ENCODE results near the gene PLLP. TPM values are rescaled to one million over a fixed set of nuclear protein-coding genes. Genes with fewer than 3 reads are reported as not detected.
"Not testable (repeated sequence)": the region's sequence is repeated elsewhere in the genome, so short reads cannot be mapped to it uniquely, and the experiment has no call there.

PLLP gene
- total RNA-seq, 6 donors from 2014 or later = 38.8 to 184 (median 114) TPM

DNA sequence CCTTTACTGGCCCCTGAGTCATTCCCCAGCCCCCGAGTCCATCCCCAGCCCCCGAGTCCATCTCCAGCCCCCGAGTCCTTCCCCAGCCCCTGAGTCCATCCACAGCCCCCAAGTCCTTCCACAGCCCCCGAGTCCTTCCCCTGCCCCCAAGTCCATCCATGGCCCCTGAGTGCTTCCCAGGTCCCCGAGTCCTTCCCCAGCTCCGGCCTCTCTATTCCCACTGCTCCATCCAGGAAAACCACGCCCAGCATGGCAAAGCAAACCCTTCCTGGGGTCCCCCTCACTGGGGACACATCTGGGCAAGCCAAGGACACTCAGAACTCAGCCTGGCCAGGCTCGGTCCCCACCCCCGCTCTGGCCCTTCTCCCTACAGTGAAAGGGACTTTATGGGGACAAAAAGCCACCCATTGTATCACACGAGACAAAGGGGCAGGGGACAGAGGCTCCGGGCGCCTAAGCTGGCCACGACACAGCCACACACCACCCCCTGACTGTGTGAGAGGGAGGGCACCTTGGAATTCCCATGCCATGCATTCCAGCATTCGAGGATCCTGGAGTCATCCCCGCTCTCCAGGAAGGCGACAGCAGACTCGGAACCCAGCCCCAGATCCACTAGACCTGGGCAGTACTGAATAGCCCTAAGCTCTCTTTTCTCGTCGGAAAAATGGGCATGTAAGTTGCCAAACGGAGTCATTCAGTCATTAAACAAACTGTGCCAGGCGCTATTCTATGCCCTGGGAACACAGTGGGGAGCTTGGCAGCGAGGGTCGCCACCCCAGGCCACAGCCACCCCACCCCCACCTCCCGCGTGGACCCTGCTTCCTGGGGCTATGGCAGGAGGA lies 14.0 kb downstream of the PLLP start:
- DNase-seq (peak in 1 of 2 donors; percentile 23), ATAC-seq (ENCODE audit: low FRiP score in 2 of 2) (no peak)
- Histone ChIP-seq H3K36me3 (no peaks in the 10 kb centered on the region), H3K27ac (peak overlapping the region; percentile 53 to 93 (median 74)), H3K9me3 (no peaks in the 10 kb centered on the region), H3K4me3 (no peak overlapping the region), H3K4me1 (peaks cover 22 to 68% (median 61%) of the 10 kb centered on the region in 4 donors), H3K27me3 (no peaks in the 10 kb centered on the region)
- TF ChIP-seq POLR2AphosphoS5 (IDR thresholded peaks at IDR 0.05) = no peak
- TF ChIP-seq, protein P1, sequence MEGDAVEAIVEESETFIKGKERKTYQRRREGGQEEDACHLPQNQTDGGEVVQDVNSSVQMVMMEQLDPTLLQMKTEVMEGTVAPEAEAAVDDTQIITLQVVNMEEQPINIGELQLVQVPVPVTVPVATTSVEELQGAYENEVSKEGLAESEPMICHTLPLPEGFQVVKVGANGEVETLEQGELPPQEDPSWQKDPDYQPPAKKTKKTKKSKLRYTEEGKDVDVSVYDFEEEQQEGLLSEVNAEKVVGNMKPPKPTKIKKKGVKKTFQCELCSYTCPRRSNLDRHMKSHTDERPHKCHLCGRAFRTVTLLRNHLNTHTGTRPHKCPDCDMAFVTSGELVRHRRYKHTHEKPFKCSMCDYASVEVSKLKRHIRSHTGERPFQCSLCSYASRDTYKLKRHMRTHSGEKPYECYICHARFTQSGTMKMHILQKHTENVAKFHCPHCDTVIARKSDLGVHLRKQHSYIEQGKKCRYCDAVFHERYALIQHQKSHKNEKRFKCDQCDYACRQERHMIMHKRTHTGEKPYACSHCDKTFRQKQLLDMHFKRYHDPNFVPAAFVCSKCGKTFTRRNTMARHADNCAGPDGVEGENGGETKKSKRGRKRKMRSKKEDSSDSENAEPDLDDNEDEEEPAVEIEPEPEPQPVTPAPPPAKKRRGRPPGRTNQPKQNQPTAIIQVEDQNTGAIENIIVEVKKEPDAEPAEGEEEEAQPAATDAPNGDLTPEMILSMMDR (IDR thresholded peaks at IDR 0.05) = no peak
- no peak for TF ChIP-seq EP300 (IDR thresholded peaks at IDR 0.05)
- no peak for TF ChIP-seq POLR2A (IDR thresholded peaks at IDR 0.05)
- 69 to 72% methylated on average over 7 to 21 of the region's 25 CpGs for WGBS, 2 donors

DNA sequence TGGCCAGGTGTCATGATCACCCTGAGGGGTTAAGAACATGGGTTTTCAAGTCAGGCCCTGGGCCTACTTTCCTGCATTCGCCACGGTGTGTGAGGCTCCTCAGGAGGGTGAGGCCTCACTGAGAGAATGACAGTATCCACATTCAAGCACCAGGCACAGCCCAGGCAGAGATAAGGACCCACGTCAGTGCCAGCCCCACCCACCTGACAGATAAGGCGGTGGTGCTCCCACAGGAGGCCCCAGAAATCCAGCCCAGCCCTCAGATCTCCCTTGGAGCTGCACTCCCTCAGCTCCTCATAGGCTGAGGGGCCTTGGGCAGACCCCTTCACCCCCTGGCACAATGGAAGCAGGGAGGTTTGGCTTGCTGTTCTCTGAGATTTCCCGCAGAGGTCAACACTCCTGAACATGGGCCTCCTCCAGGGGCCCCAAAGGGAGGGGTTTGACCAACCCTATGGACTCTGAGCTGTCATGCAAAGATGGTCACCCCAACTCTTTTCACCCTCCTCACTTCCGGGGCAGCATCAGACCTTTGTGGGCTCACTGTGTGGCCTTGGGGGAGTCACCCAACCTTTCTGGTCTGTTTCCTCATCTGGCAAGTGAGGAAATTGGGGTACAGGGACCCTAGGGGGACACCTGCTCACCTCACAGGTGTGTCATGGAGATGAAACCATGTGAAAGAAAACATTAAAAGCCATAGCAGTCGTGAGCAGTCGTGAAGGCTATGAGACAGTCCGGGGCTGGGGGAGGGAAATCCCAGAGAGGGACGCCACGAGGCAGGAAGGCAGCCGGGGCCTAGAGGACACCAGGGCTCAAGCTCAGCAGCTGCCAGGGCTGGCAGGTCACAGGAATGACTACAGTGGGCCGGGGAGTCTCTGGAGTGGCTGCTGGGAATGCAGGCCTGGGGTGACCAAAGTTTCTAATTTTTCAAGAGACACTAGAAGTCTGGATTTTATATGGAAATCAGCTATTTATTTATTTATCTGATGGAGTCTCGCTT lies 15.4 kb downstream of the PLLP start:
- ATAC-seq (ENCODE audit: low FRiP score in 2 of 2) = peak in 1 of 2 donors; percentile 39
- Histone ChIP-seq H3K4me1 (peaks cover 26 to 81% (median 75%) of the 10 kb centered on the region in 4 donors), H3K27ac (peak overlapping the region; percentile 60 to 93 (median 84)), H3K27me3 (no peaks in the 10 kb centered on the region), H3K36me3 (no peaks in the 10 kb centered on the region), H3K9me3 (no peaks in the 10 kb centered on the region), H3K4me3 (no peak overlapping the region)
- DNase-seq = peak in 1 of 2 donors; percentile 86
- peak in 2 of 4 donors; percentile 61 to 73 for TF ChIP-seq POLR2A (IDR thresholded peaks at IDR 0.05)
- TF ChIP-seq POLR2AphosphoS5 (IDR thresholded peaks at IDR 0.05) = peak; percentile 29 to 93
- TF ChIP-seq EP300 (IDR thresholded peaks at IDR 0.05) = peak in 2 of 4 donors; percentile 53 to 62
- TF ChIP-seq, protein P1 (IDR thresholded peaks at IDR 0.05) = no peak
- 48 to 52% methylated on average over 8 to 14 of the region's 14 CpGs for WGBS, 2 donors

DNA sequence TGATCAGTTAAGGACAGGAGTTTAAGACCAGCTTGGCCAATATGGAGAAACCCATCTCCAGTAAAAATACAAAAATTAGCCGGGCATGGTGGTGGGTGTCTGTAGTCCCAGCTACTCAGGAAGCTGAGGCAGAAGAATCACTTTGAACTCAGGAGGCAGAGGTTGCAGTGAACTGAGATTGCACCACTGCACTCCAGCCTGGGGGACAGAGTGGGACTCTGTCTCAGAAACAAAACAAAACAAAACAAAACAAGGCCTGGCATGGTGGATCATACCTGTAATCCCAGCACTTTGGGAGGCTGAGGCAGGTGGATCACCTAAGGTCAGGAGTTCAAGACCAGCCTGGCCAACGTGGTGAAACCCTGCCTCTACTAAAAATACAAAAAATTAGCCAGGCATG lies 17.1 kb downstream of the PLLP start:
- not testable (repeated sequence) for H3K9me3 ChIP-seq; DNase-seq; H3K36me3 ChIP-seq; ATAC-seq (ENCODE audit: low FRiP score in 2 of 2); H3K4me3 ChIP-seq; H3K27me3 ChIP-seq
- H3K4me1 ChIP-seq = peaks cover 26 to 97% (median 90%) of the 10 kb centered on the region in 4 donors
- 60 to 64% methylated on average over 2 of the region's 2 CpGs for WGBS, 2 donors
- peak overlapping the region; percentile 74 to 93 (median 88) for H3K27ac ChIP-seq

DNA sequence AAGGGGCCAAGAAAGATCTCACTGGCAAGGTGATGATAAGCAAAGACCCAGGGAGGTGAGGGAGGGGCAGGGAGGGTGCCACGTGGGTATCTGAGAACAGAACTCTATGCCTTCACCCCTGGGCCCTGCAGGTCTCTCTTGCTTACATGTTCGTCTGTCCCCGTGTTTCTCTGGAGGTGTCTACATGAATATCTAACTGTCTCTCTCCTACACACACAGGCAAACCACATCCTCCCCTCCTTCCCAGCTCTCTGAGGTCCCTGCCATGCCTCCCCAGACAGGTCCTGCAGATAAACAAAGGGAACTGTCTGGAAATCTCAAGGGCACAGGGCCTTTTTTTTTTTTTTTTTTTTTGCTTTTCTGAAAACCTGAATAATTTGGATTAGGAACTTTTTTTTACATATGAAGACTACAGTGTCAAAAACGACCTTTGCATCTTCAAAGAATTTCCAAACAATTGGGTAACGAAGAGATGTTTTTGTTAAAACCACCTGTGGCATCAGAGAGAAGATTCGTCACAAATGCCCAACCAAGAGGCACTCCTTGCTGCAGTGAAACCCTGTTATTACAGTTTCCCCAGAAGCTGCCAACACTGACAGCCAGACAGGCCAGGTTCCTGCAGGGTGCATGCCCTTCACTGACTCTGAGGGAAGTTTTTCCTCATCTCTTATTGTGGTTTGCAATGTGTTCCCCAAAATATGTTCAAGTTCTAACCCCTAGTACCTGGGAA lies 17.8 kb downstream of the PLLP start:
- WGBS, 2 donors = 26 to 39% methylated on average over 6 of the region's 6 CpGs
- peak overlapping the region in 2 of 4 donors; percentile 20 to 24 for H3K4me3 ChIP-seq
- H3K36me3 ChIP-seq = no peaks in the 10 kb centered on the region
- H3K9me3 ChIP-seq = no peaks in the 10 kb centered on the region
- DNase-seq = no peak
- no peak for TF ChIP-seq POLR2A (IDR thresholded peaks at IDR 0.05)
- TF ChIP-seq, protein P1 (IDR thresholded peaks at IDR 0.05) = no peak
- no peak for TF ChIP-seq EP300 (IDR thresholded peaks at IDR 0.05)
- no peak for TF ChIP-seq POLR2AphosphoS5 (IDR thresholded peaks at IDR 0.05)
- peak overlapping the region; percentile 74 to 93 (median 88) for H3K27ac ChIP-seq
- peaks cover 26 to 94% (median 85%) of the 10 kb centered on the region in 4 donors for H3K4me1 ChIP-seq
- ATAC-seq (ENCODE audit: low FRiP score in 2 of 2) = no peak
- no peaks in the 10 kb centered on the region for H3K27me3 ChIP-seq

Data from upper lobe of left lung (tissue), 6 donors.